GM18498 (cell line): ENCODE measurements around the gene NFATC4.
"Not testable (repeated sequence)": the region's sequence is repeated elsewhere in the genome, so short reads cannot be mapped to it uniquely, and the experiment has no call there.

Experiments used
- ATAC-seq: cut with Tn5 transposase; IDR thresholded peaks from one replicate; pipeline ENCODE4 v1.9.1; 2021; ENCODE audit warnings: mild to moderate bottlenecking, moderate library complexity; ENCODE audit not compliant: unreplicated experiment

The NFATC4 gene

GRCh38 chr14:24338843-24339242 is 29.1 kb upstream of the NFATC4 start:
- no peak for ATAC-seq

- peak; percentile 94 for ATAC-seq
Observed at GRCh38 chr14:24339284-24340151, 28.5 kb upstream of the NFATC4 start, which contains the start of gene RIPK3. Gene RIPK3, minus strand, starts transcription at chr14:24339991. Its CDS starts 165 bp downstream, at chr14:24339826.

GRCh38 chr14:24340606-24341005 is 27.4 kb upstream of the NFATC4 start:
- ATAC-seq = no peak

GRCh38 chr14:24342889-24343288 is 25.1 kb upstream of the NFATC4 start:
- ATAC-seq = no peak

- ATAC-seq = no peak
Observed at GRCh38 chr14:24343795-24344660, 24.0 kb upstream of the NFATC4 start.

- no peak for ATAC-seq
Observed at GRCh38 chr14:24347134-24347533, 20.9 kb upstream of the NFATC4 start.

- no peak for ATAC-seq
Observed at GRCh38 chr14:24348186-24348585, 19.8 kb upstream of the NFATC4 start.

- no peak for ATAC-seq
Observed at GRCh38 chr14:24349742-24350141, 18.2 kb upstream of the NFATC4 start.

- ATAC-seq = no peak
Observed at GRCh38 chr14:24351517-24351916, 16.5 kb upstream of the NFATC4 start.

GRCh38 chr14:24353559-24354481 is 14.2 kb upstream of the NFATC4 start:
- ATAC-seq = no peak

- ATAC-seq = not testable (repeated sequence)
Observed at GRCh38 chr14:24354482-24354825, 13.5 kb upstream of the NFATC4 start.

GRCh38 chr14:24355009-24355408 is 13.0 kb upstream of the NFATC4 start:
- ATAC-seq = no peak

GRCh38 chr14:24356208-24356607 is 11.8 kb upstream of the NFATC4 start:
- no peak for ATAC-seq

GRCh38 chr14:24360281-24360680 is 7.7 kb upstream of the NFATC4 start:
- no peak for ATAC-seq

- no peak for ATAC-seq
Observed at GRCh38 chr14:24361326-24361725, 6.7 kb upstream of the NFATC4 start.

GRCh38 chr14:24362241-24362960 is 5.6 kb upstream of the NFATC4 start:
- no peak for ATAC-seq

- ATAC-seq = no peak
Observed at GRCh38 chr14:24363401-24363800, 4.6 kb upstream of the NFATC4 start.

GRCh38 chr14:24364841-24365240 is 3.1 kb upstream of the NFATC4 start:
- ATAC-seq = no peak

GRCh38 chr14:24365600-24366412 is 2.2 kb upstream of the NFATC4 start:
- peak; percentile 66 for ATAC-seq
